Measurements from ENCODE around the gene CRYAB. TPM values are rescaled to one million over a fixed set of nuclear protein-coding genes. Genes with fewer than 3 reads are reported as not detected.
"Not testable (repeated sequence)": the region's sequence is repeated elsewhere in the genome, so short reads cannot be mapped to it uniquely, and the experiment has no call there.

CRYAB gene
- total and polyA plus RNA-seq, 2 of the 4 experiments (the other 2 are of a cell fraction): 6.5 to 19.5 TPM

DNA sequence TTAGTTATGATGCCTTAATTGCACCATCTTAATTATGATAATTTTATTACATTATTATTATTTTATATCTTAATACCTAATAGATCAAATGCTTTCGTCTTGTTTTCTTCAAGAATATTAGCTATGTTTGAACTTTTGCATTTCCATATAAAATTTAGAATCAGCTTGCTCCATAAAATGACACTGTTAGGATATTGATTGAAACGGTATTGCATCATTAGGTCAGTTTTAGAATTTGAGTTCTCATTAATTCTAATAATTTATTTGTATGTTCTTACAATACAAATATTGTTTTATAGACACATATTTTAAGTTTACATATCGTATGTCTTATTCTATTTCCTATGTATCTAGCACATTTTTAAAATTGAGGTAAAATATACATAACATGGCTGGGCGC, 25.5 kb downstream of the CRYAB start:
- Histone ChIP-seq H4K20me1 (ENCODE audit: insufficient read depth, low read length) (no peaks in the 10 kb centered on the region), H2AFZ (replicated peaks; ENCODE audit: low read length, poor library complexity) (no peak overlapping the region), H3K79me1 (ENCODE audit: low read depth in 1 of 2, low read length in 2 of 2) (no peaks in the 10 kb centered on the region), H3K27ac (ENCODE audit: insufficient read depth, low read length) (no peak overlapping the region), H2BK5ac (ENCODE audit: low read depth, low read length, poor library complexity, severe bottlenecking) (no peak overlapping the region), H3K4me2 (ENCODE audit: low read depth, low read length) (no peak overlapping the region), H3K36me3 (ENCODE audit: control insufficient read depth, insufficient read depth, low read length) (no peaks in the 10 kb centered on the region), H3K9me3 (ENCODE audit: control insufficient read depth, insufficient read depth, low read length) (no peaks in the 10 kb centered on the region), H3K4ac (ENCODE audit: low read depth, low read length) (no peak overlapping the region), H4K91ac (ENCODE audit: insufficient read depth, low read depth, low read length) (no peak overlapping the region), H3K14ac (replicated peaks; ENCODE audit: low read depth, low read length) (no peak overlapping the region), H3K9ac (ENCODE audit: low read depth, low read length) (no peak overlapping the region), H3K18ac (ENCODE audit: low read depth, low read length) (no peak overlapping the region), H3K4me1 (ENCODE audit: control insufficient read depth, insufficient read depth, low read length) (no peaks in the 10 kb centered on the region), H2BK120ac (ENCODE audit: low read depth, low read length) (no peak overlapping the region), H2AK9ac (replicated peaks; ENCODE audit: low read depth, low read length, poor library complexity) (no peak overlapping the region), H3K4me3 (ENCODE audit: insufficient read depth, low read depth, low read length) (no peak overlapping the region), H3K56ac (ENCODE audit: extremely low read depth, insufficient read depth, low read length) (no peak overlapping the region), H4K5ac (ENCODE audit: low read depth, low read length) (no peak overlapping the region), H3K9me1 (ENCODE audit: insufficient read depth, low read length) (no peaks in the 10 kb centered on the region), H2AK5ac (ENCODE audit: low read depth, low read length) (no peak overlapping the region), H4K8ac (ENCODE audit: low read depth in 2 of 2, low read length in 2 of 2) (no peak overlapping the region), H2BK20ac (ENCODE audit: low read depth, low read length) (no peak overlapping the region), H3K27me3 (ENCODE audit: control insufficient read depth, insufficient read depth, low read length) (no peaks in the 10 kb centered on the region), H2BK15ac (ENCODE audit: low read depth, low read length) (no peak overlapping the region), H3K23ac (ENCODE audit: low read depth, low read length) (no peak overlapping the region)
- intact Hi-C loops (cut with micrococcal nuclease): no loop called here
- no peak for ATAC-seq (ENCODE audit: low read depth)
- no TSS peak for BruUV-seq (replicated peaks)
- peak; percentile 44; the same call in 1 of the 2 replicates for TF ChIP-seq CEBPB (IDR thresholded peaks at IDR 0.05; ENCODE audit: low read depth, low read length)
- no peak for TF ChIP-seq MAZ (IDR thresholded peaks at IDR 0.05; ENCODE audit: borderline replicate concordance, low read depth, low read length)
- POLR2A ChIA-PET (ENCODE audit: unreplicated experiment): no interaction called here
- in situ Hi-C loops (cut with MboI; ENCODE audit: low sequenced_read_pairs): no loop called here
- dilution Hi-C loops (cut with HindIII; ENCODE audit: low sequenced_read_pairs, unreplicated experiment): no loop called here
- WGBS, 2 experiments (ENCODE audit: extremely low coverage in 2 of 2, insufficient read length in 1 of 2): no CpG with 5 or more reads among the region's 4 CpGs
- CTCF ChIA-PET: no interaction called here
- DNase-seq: no peak

DNA sequence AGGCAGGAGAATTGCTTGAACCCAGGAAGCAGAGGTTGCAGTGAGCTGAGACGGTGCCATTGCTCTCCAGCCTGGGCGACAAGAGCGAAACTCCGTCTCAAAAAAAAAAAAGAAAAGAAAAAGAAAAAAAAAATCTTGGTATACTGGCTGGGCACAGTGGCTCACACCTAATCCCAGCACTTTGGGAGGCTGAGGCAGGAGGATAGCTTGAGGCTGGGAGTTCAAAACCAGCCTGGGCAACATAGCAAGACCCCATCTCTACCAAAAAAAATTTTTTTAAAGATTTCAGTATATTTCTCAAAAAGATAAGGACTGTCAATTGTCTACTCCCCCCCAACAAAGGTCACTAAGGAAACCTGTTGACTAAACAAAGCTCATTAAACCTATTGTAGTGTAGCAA, 26.5 kb downstream of the CRYAB start:
- H3K9me1 ChIP-seq (ENCODE audit: insufficient read depth, low read length); H3K36me3 ChIP-seq (ENCODE audit: control insufficient read depth, insufficient read depth, low read length); H3K4ac ChIP-seq (ENCODE audit: low read depth, low read length); H3K9ac ChIP-seq (ENCODE audit: low read depth, low read length); H4K8ac ChIP-seq (ENCODE audit: low read depth in 2 of 2, low read length in 2 of 2); H3K4me3 ChIP-seq (ENCODE audit: insufficient read depth, low read depth, low read length); dilution Hi-C loops (cut with HindIII; ENCODE audit: low sequenced_read_pairs, unreplicated experiment); H2BK120ac ChIP-seq (ENCODE audit: low read depth, low read length); H4K5ac ChIP-seq (ENCODE audit: low read depth, low read length); ATAC-seq (ENCODE audit: low read depth); in situ Hi-C loops (cut with MboI; ENCODE audit: low sequenced_read_pairs); intact Hi-C loops (cut with micrococcal nuclease); H2BK5ac ChIP-seq (ENCODE audit: low read depth, low read length, poor library complexity, severe bottlenecking); H2AK9ac ChIP-seq (replicated peaks; ENCODE audit: low read depth, low read length, poor library complexity); H3K9me3 ChIP-seq (ENCODE audit: control insufficient read depth, insufficient read depth, low read length); H2AFZ ChIP-seq (replicated peaks; ENCODE audit: low read length, poor library complexity); BruUV-seq (replicated peaks); H3K79me1 ChIP-seq (ENCODE audit: low read depth in 1 of 2, low read length in 2 of 2); H4K20me1 ChIP-seq (ENCODE audit: insufficient read depth, low read length); POLR2A ChIA-PET (ENCODE audit: unreplicated experiment); H2AK5ac ChIP-seq (ENCODE audit: low read depth, low read length); H3K4me2 ChIP-seq (ENCODE audit: low read depth, low read length); H3K23ac ChIP-seq (ENCODE audit: low read depth, low read length); H2BK20ac ChIP-seq (ENCODE audit: low read depth, low read length); H3K56ac ChIP-seq (ENCODE audit: extremely low read depth, insufficient read depth, low read length); H3K14ac ChIP-seq (replicated peaks; ENCODE audit: low read depth, low read length); DNase-seq; H3K4me1 ChIP-seq (ENCODE audit: control insufficient read depth, insufficient read depth, low read length); H2BK15ac ChIP-seq (ENCODE audit: low read depth, low read length); H3K27me3 ChIP-seq (ENCODE audit: control insufficient read depth, insufficient read depth, low read length); H4K91ac ChIP-seq (ENCODE audit: insufficient read depth, low read depth, low read length); H3K27ac ChIP-seq (ENCODE audit: insufficient read depth, low read length); H3K18ac ChIP-seq (ENCODE audit: low read depth, low read length): not testable (repeated sequence)
- CTCF ChIA-PET: interaction anchor here (0.6 kb wide), 1 partner anchor 24 kb away, joined by 4 read pairs; no protein-coding TSS in a partner anchor
- WGBS, 2 experiments (ENCODE audit: extremely low coverage in 2 of 2, insufficient read length in 1 of 2): no CpG with 5 or more reads among the region's 4 CpGs
